ENCODE data around the gene GNAL.

GNAL gene

GRCh38 chr18:11791131-11791530, 102.1 kb downstream of the GNAL start:
- H3K4me3 ChIP-seq (ENCODE audit: low read depth, low read length): no peak overlapping the region
- DNase-seq (ENCODE audit: low read depth): no peak
- TF ChIP-seq, protein P1, sequence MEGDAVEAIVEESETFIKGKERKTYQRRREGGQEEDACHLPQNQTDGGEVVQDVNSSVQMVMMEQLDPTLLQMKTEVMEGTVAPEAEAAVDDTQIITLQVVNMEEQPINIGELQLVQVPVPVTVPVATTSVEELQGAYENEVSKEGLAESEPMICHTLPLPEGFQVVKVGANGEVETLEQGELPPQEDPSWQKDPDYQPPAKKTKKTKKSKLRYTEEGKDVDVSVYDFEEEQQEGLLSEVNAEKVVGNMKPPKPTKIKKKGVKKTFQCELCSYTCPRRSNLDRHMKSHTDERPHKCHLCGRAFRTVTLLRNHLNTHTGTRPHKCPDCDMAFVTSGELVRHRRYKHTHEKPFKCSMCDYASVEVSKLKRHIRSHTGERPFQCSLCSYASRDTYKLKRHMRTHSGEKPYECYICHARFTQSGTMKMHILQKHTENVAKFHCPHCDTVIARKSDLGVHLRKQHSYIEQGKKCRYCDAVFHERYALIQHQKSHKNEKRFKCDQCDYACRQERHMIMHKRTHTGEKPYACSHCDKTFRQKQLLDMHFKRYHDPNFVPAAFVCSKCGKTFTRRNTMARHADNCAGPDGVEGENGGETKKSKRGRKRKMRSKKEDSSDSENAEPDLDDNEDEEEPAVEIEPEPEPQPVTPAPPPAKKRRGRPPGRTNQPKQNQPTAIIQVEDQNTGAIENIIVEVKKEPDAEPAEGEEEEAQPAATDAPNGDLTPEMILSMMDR (IDR thresholded peaks at IDR 0.05; ENCODE audit: control insufficient read depth, extremely low read depth, insufficient read depth): no peak

DNA sequence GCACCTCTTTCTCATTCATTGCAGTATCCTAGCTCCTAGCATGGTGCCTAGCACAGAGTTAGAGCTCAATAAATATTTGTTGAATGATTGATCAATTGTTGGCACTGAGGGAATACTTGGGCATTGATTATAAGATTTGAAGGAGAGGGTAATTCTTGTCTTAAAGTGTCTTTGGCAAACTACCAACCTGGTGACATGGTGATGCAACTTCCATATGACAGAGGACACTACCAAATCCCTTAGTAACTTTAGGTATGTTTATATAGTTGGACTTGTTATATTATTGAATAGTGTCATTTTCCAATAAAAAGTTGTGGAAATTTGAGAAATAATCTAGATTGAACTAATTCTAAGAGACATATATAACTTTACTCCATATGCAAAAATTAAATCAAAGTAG, 103.6 kb downstream of the GNAL start:
- TF ChIP-seq, protein P1 (IDR thresholded peaks at IDR 0.05; ENCODE audit: control insufficient read depth, extremely low read depth, insufficient read depth): no peak
- H3K4me3 ChIP-seq (ENCODE audit: low read depth, low read length): no peak overlapping the region
- DNase-seq (ENCODE audit: low read depth): no peak

- no peak overlapping the region for H3K4me3 ChIP-seq (ENCODE audit: low read depth, low read length)
- DNase-seq (ENCODE audit: low read depth): no peak
- TF ChIP-seq, protein P1 (IDR thresholded peaks at IDR 0.05; ENCODE audit: control insufficient read depth, extremely low read depth, insufficient read depth): no peak
These were observed 105.1 kb downstream of the GNAL start for GRCh38 chr18:11794195-11794594.

DNA sequence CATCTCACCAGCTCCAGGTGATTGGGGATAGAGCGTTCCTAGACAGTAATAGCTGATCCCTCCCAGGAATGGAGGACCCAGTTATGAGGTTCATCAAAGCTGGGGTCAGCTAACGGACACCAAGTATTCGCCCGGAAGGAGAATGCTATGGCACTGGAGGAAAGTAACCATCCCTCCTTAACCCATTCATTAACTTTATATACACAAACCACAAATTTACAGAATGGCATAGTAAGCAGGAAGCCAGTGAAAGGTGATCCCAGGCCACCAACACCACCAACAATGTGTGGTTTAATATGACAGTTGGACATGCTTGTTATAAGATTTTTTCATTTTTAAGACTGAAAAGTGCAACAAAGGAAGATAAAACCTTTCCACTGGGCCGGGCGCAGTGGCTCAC, 106.9 kb downstream of the GNAL start:
- DNase-seq (ENCODE audit: low read depth): no peak
- TF ChIP-seq, protein P1 (IDR thresholded peaks at IDR 0.05; ENCODE audit: control insufficient read depth, extremely low read depth, insufficient read depth): no peak
- H3K4me3 ChIP-seq (ENCODE audit: low read depth, low read length): no peak overlapping the region

- no peak for DNase-seq (ENCODE audit: low read depth)
- TF ChIP-seq, protein P1 (IDR thresholded peaks at IDR 0.05; ENCODE audit: control insufficient read depth, extremely low read depth, insufficient read depth): no peak
- no peak overlapping the region for H3K4me3 ChIP-seq (ENCODE audit: low read depth, low read length)
These were observed 109.2 kb downstream of the GNAL start for GRCh38 chr18:11798271-11798670.

DNA sequence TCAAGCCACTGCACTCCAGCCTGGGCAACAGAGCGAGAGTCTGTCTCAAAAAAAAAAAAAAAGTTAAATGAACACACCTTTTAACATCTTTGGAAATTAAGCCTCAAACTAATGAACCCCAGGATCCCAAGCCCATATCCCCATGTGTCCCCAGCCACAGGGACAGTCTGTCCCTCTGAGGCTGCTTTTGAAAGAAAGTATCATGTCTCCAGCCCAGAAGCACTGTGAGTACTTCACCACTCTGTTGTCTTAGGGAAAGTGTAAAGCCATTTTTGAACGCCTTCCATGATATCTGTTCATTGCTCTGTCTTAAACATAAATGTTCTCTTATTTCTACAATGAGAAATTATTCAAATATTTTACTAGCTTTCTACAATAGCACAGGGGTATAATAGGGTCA, 110.0 kb downstream of the GNAL start:
- H3K4me3 ChIP-seq (ENCODE audit: low read depth, low read length): no peak overlapping the region
- TF ChIP-seq, protein P1 (IDR thresholded peaks at IDR 0.05; ENCODE audit: control insufficient read depth, extremely low read depth, insufficient read depth): no peak
- DNase-seq (ENCODE audit: low read depth): no peak

- TF ChIP-seq, protein P1 (IDR thresholded peaks at IDR 0.05; ENCODE audit: control insufficient read depth, extremely low read depth, insufficient read depth): no peak
- DNase-seq (ENCODE audit: low read depth): no peak
- H3K4me3 ChIP-seq (ENCODE audit: low read depth, low read length): no peak overlapping the region
These were observed 111.7 kb downstream of the GNAL start for GRCh38 chr18:11800566-11801334.
